CD4-positive, alpha-beta T cell treated with Interferon gamma for 1 hour (primary cell): ENCODE data around the gene ALKBH8.
"Not testable (repeated sequence)": the region's sequence is repeated elsewhere in the genome, so short reads cannot be mapped to it uniquely, and the experiment has no call there.

Experiments used
- DNase-seq: peaks from one replicate; pipeline ENCODE4 v3.0.0-alpha.2; 2020

Gene ALKBH8

GRCh38 chr11:107576497-107577345 is 11.2 kb upstream of the ALKBH8 start:
- DNase-seq = peak; percentile 16

GRCh38 chr11:107573438-107573837 is 7.9 kb upstream of the ALKBH8 start:
- DNase-seq = no peak

- DNase-seq = no peak
These were observed 4.5 kb upstream of the ALKBH8 start for GRCh38 chr11:107570015-107570414.

- no peak for DNase-seq
These were observed 2.3 kb upstream of the ALKBH8 start for GRCh38 chr11:107567739-107568335.

- DNase-seq = no peak
These were observed 1.0 kb upstream of the ALKBH8 start for GRCh38 chr11:107566569-107566968.

- not testable (repeated sequence) for DNase-seq
These were observed 493 bp upstream of the ALKBH8 start for GRCh38 chr11:107565955-107566501.

GRCh38 chr11:107564877-107565218 is 687 bp downstream of the ALKBH8 start:
- no peak for DNase-seq

- DNase-seq = no peak
These were observed 1.8 kb downstream of the ALKBH8 start for GRCh38 chr11:107563702-107564101.

GRCh38 chr11:107562647-107563208 is 2.8 kb downstream of the ALKBH8 start:
- DNase-seq = no peak

- DNase-seq = no peak
These were observed 3.8 kb downstream of the ALKBH8 start for GRCh38 chr11:107561688-107562087.

GRCh38 chr11:107550304-107550703 is 15.2 kb downstream of the ALKBH8 start:
- no peak for DNase-seq

GRCh38 chr11:107549954-107550285 is 15.6 kb downstream of the ALKBH8 start:
- DNase-seq = no peak

- DNase-seq = no peak
These were observed 16.1 kb downstream of the ALKBH8 start for GRCh38 chr11:107549253-107549953.

- DNase-seq = no peak
These were observed 17.6 kb downstream of the ALKBH8 start for GRCh38 chr11:107547961-107548360.

GRCh38 chr11:107545101-107545514 is 20.4 kb downstream of the ALKBH8 start:
- DNase-seq = no peak

GRCh38 chr11:107538821-107539220 is 26.7 kb downstream of the ALKBH8 start:
- DNase-seq = no peak

GRCh38 chr11:107538239-107538638 is 27.3 kb downstream of the ALKBH8 start:
- DNase-seq = no peak

GRCh38 chr11:107537155-107537554 is 28.4 kb downstream of the ALKBH8 start:
- DNase-seq = not testable (repeated sequence)

GRCh38 chr11:107526197-107526596 is 39.3 kb downstream of the ALKBH8 start:
- no peak for DNase-seq

- DNase-seq = no peak
These were observed 56.7 kb downstream of the ALKBH8 start for GRCh38 chr11:107508858-107509244.

GRCh38 chr11:107508201-107508857 is 57.2 kb downstream of the ALKBH8 start:
- DNase-seq = no peak

GRCh38 chr11:107505647-107506225 is 59.8 kb downstream of the ALKBH8 start:
- DNase-seq = no peak
